GM21381 (cell line): Measurements from ENCODE around the gene FGF8.

Experiments
- ATAC-seq: cut with Tn5 transposase; IDR thresholded peaks from one replicate; pipeline ENCODE4 v1.9.1; 2021; ENCODE audit warnings: mild to moderate bottlenecking, moderate library complexity; ENCODE audit not compliant: unreplicated experiment

Gene FGF8

DNA sequence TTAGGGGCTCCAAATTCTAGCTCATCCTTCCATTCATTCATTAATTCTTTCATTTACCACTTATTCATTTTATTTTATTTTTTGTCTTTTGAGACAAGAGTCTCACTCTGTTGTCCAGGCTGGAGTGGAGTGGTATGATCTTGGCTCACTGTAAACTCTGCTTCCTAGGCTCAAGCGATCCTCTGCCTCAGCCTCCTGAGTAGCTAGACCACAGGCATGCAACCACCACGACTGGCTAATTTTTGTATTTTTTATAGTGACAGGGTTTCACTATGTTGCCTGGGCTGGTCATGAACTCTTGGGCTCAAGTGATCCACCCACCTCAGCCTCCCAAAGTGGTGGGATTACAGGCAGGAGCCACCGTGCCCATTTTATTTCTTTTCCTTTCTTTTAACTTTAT lies 31.6 kb downstream of the FGF8 start:
- no peak for ATAC-seq

DNA sequence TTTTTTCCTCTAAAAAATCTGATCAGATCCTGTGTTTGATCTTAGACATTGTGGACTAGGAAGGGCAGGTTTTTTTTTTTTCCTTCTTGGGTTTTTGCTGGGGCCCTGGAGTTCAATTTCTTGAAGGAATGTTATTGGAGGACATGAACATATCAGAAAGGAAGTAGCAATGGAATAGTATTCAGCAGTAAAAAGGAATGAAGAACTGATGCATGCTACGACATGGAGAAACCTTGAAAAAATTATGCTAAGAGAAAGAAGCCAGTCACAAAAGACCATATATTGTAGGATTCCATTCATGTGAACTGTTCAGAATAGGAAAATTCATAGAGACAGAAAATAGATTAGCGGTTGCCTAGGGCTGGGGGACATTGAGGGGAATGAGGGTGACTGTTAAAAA lies 34.0 kb downstream of the FGF8 start:
- ATAC-seq, result no peak

DNA sequence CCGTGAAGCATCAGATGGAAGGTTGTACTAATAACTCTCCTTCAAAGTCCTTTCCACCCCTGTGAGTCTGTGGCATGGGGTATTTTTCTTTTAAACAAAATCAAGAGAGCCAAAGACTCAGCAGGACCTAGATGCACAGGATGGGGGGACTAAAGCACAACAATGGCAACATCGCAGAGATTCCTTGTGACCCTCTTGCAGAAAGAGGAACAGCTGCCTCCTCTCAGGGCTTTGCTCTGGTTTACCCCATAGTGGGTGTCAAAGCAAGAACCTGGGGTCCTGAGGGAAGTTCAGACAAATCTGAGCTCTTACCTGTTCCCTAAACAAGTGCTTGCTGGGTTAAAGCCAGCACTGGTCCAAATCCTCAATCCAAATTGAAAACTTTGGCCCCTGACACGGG lies 39.2 kb downstream of the FGF8 start:
- no peak for ATAC-seq

DNA sequence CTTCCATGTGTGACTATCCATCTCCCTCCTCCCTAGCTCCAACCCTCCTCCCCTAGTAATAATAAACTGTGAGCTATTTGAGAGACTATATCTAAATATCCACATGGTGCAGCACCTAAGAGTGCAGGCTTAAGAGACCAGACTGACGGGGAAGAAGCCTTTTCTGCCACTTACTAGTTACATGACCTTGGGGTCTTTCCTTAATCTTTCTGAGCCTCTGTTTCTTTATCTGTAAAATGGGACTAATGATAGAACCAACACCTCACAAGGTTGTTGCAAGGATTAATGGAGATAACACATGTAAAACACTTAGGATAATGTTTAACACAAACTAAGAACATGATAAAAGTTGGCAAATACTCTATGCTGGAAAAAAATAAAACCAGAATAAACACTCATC lies 43.8 kb downstream of the FGF8 start:
- no peak for ATAC-seq

DNA sequence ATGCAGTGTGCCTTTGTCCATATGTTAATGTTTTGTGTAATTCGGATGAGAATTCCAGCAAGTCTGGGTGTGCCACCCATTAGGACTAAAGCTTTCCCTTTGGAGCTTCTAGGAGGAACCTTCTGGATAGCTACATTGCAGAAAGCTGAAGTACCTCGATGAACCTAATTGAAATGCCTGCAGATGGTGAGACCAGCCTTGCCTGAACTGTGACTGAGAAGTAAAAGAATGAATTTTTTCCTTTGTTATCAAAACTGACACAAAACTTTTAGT lies 49.9 kb downstream of the FGF8 start:
- ATAC-seq, result no peak

DNA sequence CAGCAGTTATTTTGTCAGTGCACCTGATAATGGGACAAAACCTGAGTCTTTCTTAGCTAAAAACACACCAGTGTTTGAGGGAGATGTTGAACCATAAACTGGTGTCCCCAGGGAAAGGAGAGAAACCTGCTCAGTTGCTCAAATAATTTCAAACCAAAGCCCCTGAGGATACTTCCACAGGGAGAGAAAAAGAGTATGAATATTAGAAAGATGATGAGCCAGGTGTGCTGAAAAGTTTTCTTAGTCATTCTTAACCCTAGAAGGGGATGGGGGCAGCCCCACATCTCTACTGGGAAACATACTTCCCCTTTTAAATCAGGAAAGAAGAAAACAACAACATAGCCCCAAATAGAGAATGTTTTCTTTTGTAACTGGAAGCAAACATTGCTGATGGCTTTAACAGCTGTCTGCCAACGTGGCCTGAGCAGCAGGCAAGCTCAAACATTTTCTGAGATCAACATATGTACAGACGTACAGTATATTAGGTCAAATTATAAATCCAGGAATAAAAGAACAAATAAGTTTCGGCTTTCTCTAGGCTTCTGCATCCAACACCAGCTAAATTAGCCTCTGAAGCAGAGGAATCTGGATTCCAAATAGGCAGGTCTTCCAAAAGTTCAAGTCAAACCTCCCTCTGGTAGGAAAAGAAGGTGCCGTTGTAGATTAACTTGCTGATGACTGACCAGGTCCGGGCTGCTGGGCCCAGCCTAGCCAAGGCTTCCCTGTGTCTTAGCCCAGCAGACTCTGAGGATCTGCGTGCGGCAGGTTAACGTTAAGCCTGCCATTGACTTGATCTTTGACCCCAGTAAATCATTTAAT lies 50.4 kb downstream of the FGF8 start:
- no peak for ATAC-seq

DNA sequence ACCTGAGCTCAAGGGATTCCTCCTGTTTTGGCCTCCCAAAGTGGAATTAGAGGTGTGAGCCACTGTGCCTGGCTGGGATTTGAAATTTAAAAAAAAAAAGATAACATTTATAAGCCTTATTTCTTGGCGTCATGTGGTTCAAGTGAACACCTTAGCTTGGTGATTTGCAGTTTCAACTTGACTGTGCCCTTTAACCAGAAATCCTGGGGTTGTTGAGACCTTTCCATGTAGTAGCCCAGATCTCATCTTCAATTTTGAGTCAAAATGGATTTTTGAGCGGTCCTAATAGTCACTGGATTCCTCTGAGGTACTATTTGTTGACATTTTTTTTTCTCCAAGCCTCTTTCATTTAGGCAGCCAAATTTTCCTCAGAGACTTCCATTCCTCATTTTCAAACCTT lies 51.5 kb downstream of the FGF8 start:
- no peak for ATAC-seq

DNA sequence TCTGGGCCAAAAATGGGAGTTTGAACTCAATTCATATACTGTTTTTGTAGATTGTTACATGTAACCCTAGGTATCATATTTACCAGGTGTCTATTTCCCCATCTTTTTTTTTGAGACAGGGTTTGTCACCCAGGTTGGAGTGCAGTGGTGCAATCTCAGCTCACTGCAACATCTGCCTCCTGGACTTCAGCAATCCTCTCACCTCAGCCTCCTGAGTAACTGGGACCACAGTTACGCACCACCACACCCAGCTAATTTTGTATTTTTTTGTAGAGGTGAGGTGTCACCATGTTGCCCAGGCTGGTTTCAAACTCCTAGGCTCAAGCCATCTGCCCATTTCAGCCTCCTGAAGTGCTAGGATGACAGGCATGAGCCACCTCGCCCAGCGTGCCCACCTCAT lies 52.7 kb downstream of the FGF8 start:
- no peak for ATAC-seq

DNA sequence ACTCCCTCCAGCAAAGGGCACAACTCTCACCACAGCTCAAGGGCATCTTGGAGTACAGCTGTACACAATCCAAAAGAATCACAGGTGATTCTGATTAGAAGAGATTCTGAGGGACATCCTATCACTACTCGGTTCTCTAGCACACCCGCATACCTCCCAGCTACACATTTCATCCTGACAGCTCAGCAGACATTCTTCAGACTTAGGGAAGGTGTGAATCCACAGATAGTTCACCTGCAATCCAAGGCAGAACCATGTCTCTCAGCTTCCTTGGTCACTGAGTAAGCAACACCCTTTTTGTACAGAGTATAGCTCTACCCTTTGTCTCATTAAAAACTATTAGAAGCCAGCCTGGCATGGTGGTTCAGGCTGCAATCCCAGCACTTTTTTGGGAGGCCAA lies 54.1 kb downstream of the FGF8 start:
- no peak for ATAC-seq

DNA sequence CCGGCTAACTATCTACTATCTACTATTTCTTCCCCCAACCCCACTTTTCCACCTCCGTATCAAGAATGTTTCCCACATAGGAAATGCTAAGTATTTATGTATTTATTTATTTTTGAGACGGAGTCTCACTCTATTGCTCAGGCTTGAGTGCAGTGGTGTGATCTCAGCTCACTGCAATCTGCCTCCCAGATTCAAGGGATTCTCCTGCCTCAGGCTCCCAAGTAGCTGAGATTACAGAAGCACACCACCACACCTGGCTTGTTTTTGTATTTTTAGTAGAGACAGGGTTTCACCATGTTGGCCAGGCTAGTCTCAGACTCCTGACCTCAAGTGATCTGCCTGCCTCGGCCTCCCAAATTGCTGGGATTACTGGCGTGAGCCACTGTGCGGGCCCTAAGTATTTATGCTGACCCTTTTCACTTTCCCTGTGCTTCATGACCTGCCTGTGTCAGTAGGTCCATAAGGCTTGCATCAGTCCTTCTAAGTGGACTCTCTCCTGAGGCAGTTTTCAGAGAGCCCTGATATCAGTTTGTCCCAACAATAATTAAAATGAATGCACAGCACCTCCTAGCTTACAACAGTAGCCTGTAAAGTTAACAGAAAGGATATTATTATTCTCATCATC lies 55.2 kb downstream of the FGF8 start:
- ATAC-seq, result no peak
